ENCODE measurements around the gene FHL3. TPM values are rescaled to one million over a fixed set of nuclear protein-coding genes. Genes with fewer than 3 reads are reported as not detected.
"Not testable (repeated sequence)": the region's sequence is repeated elsewhere in the genome, so short reads cannot be mapped to it uniquely, and the experiment has no call there.

The FHL3 gene
- total RNA-seq, 1 donor from 2014 or later = 21.2 TPM

- H3K9me3 Mint-ChIP-seq, H3K4me3 Mint-ChIP-seq: not testable (repeated sequence)
Observed at GRCh38 chr1:37975083-37975482, 30.2 kb downstream of the FHL3 start.

GRCh38 chr1:37974567-37974966 is 30.7 kb downstream of the FHL3 start:
- no peak overlapping the region for H3K27ac Mint-ChIP-seq (ENCODE audit: unreplicated experiment)
- H3K9me3 Mint-ChIP-seq = peaks cover 2% of the 10 kb centered on the region
- no peak for DNase-seq (ENCODE audit: low read depth, low spot score)
- no peak for TF ChIP-seq CTCF (conservative IDR thresholded peaks at IDR 0.05)
- no peak overlapping the region for H3K4me3 Mint-ChIP-seq
- H3K36me3 Mint-ChIP-seq (ENCODE audit: low read depth) = peaks cover 41% of the 10 kb centered on the region
- no peaks in the 10 kb centered on the region for H3K27me3 Mint-ChIP-seq (ENCODE audit: low read depth)
- no peaks in the 10 kb centered on the region for H3K4me1 Mint-ChIP-seq

More at GRCh38 chr1:37975083-37975482, 30.2 kb downstream of the FHL3 start:
- peak; percentile 77 for TF ChIP-seq CTCF (conservative IDR thresholded peaks at IDR 0.05)
- H3K4me1 Mint-ChIP-seq; DNase-seq (ENCODE audit: low read depth, low spot score); H3K27ac Mint-ChIP-seq (ENCODE audit: unreplicated experiment); H3K27me3 Mint-ChIP-seq (ENCODE audit: low read depth): not testable (repeated sequence)
- H3K36me3 Mint-ChIP-seq (ENCODE audit: low read depth) = peaks cover 44% of the 10 kb centered on the region

GRCh38 chr1:37973684-37974083 is 31.6 kb downstream of the FHL3 start:
- H3K36me3 Mint-ChIP-seq (ENCODE audit: low read depth) = peaks cover 43% of the 10 kb centered on the region
- H3K27me3 Mint-ChIP-seq (ENCODE audit: low read depth); H3K4me3 Mint-ChIP-seq: not testable (repeated sequence)

GRCh38 chr1:37965301-37965700 is 40.0 kb downstream of the FHL3 start:
- Mint-ChIP-seq H3K4me3 (no peak overlapping the region), H3K27ac (ENCODE audit: unreplicated experiment) (no peak overlapping the region), H3K36me3 (ENCODE audit: low read depth) (peaks cover 11% of the 10 kb centered on the region), H3K27me3 (ENCODE audit: low read depth) (no peaks in the 10 kb centered on the region), H3K4me1 (no peaks in the 10 kb centered on the region), H3K9me3 (no peaks in the 10 kb centered on the region)
- TF ChIP-seq CTCF (conservative IDR thresholded peaks at IDR 0.05) = no peak
- no peak for DNase-seq (ENCODE audit: low read depth, low spot score)

More at GRCh38 chr1:37973684-37974083, 31.6 kb downstream of the FHL3 start:
- not testable (repeated sequence) for H3K27ac Mint-ChIP-seq (ENCODE audit: unreplicated experiment); H3K9me3 Mint-ChIP-seq; DNase-seq (ENCODE audit: low read depth, low spot score); H3K4me1 Mint-ChIP-seq

GRCh38 chr1:37964106-37964505 is 41.2 kb downstream of the FHL3 start:
- H3K36me3 Mint-ChIP-seq (ENCODE audit: low read depth) = peaks cover 13% of the 10 kb centered on the region
- not testable (repeated sequence) for DNase-seq (ENCODE audit: low read depth, low spot score); H3K9me3 Mint-ChIP-seq; H3K27me3 Mint-ChIP-seq (ENCODE audit: low read depth); H3K4me3 Mint-ChIP-seq; H3K4me1 Mint-ChIP-seq; H3K27ac Mint-ChIP-seq (ENCODE audit: unreplicated experiment)

- H3K4me3 Mint-ChIP-seq = no peak overlapping the region
- peaks cover 12% of the 10 kb centered on the region for H3K36me3 Mint-ChIP-seq (ENCODE audit: low read depth)
- H3K27me3 Mint-ChIP-seq (ENCODE audit: low read depth) = no peaks in the 10 kb centered on the region
- H3K27ac Mint-ChIP-seq (ENCODE audit: unreplicated experiment) = no peak overlapping the region
- H3K4me1 Mint-ChIP-seq = no peaks in the 10 kb centered on the region
- H3K9me3 Mint-ChIP-seq = no peaks in the 10 kb centered on the region
- no peak for DNase-seq (ENCODE audit: low read depth, low spot score)
- no peak for TF ChIP-seq CTCF (conservative IDR thresholded peaks at IDR 0.05)
Observed at GRCh38 chr1:37958690-37959089, 46.6 kb downstream of the FHL3 start.

- Mint-ChIP-seq H3K9me3 (no peaks in the 10 kb centered on the region), H3K4me3 (no peak overlapping the region), H3K27me3 (ENCODE audit: low read depth) (no peaks in the 10 kb centered on the region), H3K27ac (ENCODE audit: unreplicated experiment) (peak overlapping the region; percentile 57), H3K36me3 (ENCODE audit: low read depth) (peaks cover 9% of the 10 kb centered on the region), H3K4me1 (no peaks in the 10 kb centered on the region)
- no peak for TF ChIP-seq CTCF (conservative IDR thresholded peaks at IDR 0.05)
- no peak for DNase-seq (ENCODE audit: low read depth, low spot score)
Observed at GRCh38 chr1:37955685-37956084, 49.6 kb downstream of the FHL3 start.

Data from neural crest cell (in vitro differentiated cells).